Measurements from ENCODE around the gene AXIN1. TPM values are rescaled to one million over a fixed set of nuclear protein-coding genes. Genes with fewer than 3 reads are reported as not detected.
"Not testable (repeated sequence)": the region's sequence is repeated elsewhere in the genome, so short reads cannot be mapped to it uniquely, and the experiment has no call there.

AXIN1 gene
- total RNA-seq, 1 experiment from 2014 or later, result 43.7 TPM

DNA sequence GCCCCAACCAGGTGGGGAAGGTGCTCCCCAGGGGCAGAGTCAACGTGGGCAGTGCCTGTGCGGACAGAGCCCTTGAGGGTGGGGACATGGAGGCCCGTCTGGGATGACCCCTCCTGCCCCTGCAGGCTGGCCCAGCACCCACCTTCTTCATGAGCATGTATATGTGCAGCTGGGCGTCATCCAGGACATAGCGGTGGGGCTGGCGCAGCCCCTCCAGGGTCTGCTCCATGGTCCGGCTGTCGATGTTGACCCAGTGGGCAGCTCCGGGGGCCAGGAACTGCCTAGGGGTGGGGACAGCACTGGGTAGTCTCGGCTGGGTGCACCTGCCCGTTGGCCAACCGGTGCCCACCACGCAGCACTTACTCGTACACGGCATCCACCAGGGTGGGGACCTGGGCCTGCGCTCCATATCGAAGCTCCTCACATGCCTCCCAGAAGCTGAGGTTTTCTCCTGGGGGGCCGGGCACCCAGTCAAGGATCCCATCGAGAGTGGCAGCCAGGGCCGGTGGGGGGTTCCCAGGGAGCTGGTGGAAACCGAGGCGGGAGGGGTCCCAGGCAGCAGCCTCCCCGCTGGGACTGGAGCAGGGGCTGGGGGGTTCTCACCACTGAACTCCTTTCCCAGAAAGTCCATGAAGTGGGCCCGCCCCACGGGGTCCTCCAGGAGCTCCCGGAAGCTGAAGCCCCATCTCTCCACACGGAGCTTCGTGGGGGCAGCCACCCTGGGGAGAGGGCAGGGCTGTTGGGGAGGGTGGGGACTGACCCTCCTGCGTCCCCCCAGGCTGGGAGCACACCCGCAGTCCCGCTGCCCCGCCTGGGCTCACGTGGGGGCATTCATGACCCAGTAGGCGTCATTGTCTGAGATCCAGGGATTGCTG lies 81.9 kb downstream of the AXIN1 start:
- H3K27me3 Mint-ChIP-seq (ENCODE audit: insufficient read depth, unreplicated experiment), result no peaks in the 10 kb centered on the region
- no TSS peak for BruUV-seq (replicated peaks)

DNA sequence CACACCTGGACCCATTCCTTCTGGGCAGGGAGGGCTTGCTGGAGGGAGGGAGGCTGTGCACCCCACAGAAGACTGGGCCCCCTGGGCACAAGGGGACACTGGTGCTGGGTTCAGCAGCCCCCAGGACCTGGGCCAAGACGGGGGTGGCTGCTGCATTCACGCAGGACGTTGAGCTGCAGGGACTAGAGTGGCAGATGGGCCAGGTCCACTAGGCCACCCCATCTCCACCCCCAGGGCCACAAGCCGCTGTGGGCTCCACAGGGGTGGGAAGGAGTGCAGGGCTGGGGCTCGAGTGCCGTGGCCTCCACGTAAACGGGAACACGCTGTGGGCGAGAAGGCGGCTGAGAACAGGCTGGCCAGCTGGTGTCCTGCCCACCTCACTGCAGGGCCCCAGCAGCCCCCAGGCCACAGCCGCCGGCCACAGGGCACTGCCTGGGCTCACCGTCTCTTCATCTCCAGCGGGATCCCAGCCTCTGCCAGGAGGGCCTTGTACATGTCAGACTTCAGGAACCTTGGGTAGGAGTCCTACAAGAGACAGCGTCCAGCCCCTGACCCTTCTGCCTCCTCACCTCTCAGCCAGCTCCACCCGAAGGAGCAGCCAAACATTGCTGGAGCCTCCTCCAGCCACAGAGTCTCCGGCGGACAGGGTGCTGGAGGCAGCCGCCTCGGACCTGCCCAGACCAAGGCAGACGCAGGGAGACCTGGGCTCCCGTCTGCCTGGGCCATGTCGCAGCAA lies 83.3 kb downstream of the AXIN1 start:
- Mint-ChIP-seq H3K36me3 (ENCODE audit: insufficient read depth, unreplicated experiment) (peaks cover 11% of the 10 kb centered on the region), H3K4me1 (ENCODE audit: insufficient read depth, unreplicated experiment) (peaks cover 18% of the 10 kb centered on the region), H3K27ac (ENCODE audit: low read depth, unreplicated experiment) (no peak overlapping the region), H3K27me3 (ENCODE audit: insufficient read depth, unreplicated experiment) (no peaks in the 10 kb centered on the region), H3K4me3 (ENCODE audit: unreplicated experiment) (no peak overlapping the region), H3K9me3 (ENCODE audit: unreplicated experiment) (no peaks in the 10 kb centered on the region)
- CTCF ChIA-PET, result interaction anchor here (1.4 kb wide), 1 partner anchor 26 kb away, joined by 4 read pairs; no protein-coding TSS in a partner anchor
- no TSS peak for BruUV-seq (replicated peaks)
- intact Hi-C loops (cut with micrococcal nuclease), result no loop called here
- TF ChIP-seq, protein P1, sequence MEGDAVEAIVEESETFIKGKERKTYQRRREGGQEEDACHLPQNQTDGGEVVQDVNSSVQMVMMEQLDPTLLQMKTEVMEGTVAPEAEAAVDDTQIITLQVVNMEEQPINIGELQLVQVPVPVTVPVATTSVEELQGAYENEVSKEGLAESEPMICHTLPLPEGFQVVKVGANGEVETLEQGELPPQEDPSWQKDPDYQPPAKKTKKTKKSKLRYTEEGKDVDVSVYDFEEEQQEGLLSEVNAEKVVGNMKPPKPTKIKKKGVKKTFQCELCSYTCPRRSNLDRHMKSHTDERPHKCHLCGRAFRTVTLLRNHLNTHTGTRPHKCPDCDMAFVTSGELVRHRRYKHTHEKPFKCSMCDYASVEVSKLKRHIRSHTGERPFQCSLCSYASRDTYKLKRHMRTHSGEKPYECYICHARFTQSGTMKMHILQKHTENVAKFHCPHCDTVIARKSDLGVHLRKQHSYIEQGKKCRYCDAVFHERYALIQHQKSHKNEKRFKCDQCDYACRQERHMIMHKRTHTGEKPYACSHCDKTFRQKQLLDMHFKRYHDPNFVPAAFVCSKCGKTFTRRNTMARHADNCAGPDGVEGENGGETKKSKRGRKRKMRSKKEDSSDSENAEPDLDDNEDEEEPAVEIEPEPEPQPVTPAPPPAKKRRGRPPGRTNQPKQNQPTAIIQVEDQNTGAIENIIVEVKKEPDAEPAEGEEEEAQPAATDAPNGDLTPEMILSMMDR (IDR thresholded peaks at IDR 0.05; ENCODE audit: unreplicated experiment), result no peak
- POLR2A ChIA-PET, result interaction anchor here (1.1 kb wide), 1 partner anchor 33 kb away, joined by 4 read pairs; no protein-coding TSS in a partner anchor
- no peak for DNase-seq (ENCODE audit: unreplicated experiment)

More for the DNA sequence above, 81.9 kb downstream of the AXIN1 start:
- Mint-ChIP-seq H3K36me3 (ENCODE audit: insufficient read depth, unreplicated experiment) (peaks cover 5% of the 10 kb centered on the region), H3K27ac (ENCODE audit: low read depth, unreplicated experiment) (no peak overlapping the region), H3K4me3 (ENCODE audit: unreplicated experiment) (no peak overlapping the region), H3K4me1 (ENCODE audit: insufficient read depth, unreplicated experiment) (peaks cover 15% of the 10 kb centered on the region), H3K9me3 (ENCODE audit: unreplicated experiment) (no peaks in the 10 kb centered on the region)
- no peak for DNase-seq (ENCODE audit: unreplicated experiment)
- POLR2A ChIA-PET, result no interaction called here
- intact Hi-C loops (cut with micrococcal nuclease), result no loop called here
- CTCF ChIA-PET, result no interaction called here
- TF ChIP-seq, protein P1 (IDR thresholded peaks at IDR 0.05; ENCODE audit: unreplicated experiment), result no peak

DNA sequence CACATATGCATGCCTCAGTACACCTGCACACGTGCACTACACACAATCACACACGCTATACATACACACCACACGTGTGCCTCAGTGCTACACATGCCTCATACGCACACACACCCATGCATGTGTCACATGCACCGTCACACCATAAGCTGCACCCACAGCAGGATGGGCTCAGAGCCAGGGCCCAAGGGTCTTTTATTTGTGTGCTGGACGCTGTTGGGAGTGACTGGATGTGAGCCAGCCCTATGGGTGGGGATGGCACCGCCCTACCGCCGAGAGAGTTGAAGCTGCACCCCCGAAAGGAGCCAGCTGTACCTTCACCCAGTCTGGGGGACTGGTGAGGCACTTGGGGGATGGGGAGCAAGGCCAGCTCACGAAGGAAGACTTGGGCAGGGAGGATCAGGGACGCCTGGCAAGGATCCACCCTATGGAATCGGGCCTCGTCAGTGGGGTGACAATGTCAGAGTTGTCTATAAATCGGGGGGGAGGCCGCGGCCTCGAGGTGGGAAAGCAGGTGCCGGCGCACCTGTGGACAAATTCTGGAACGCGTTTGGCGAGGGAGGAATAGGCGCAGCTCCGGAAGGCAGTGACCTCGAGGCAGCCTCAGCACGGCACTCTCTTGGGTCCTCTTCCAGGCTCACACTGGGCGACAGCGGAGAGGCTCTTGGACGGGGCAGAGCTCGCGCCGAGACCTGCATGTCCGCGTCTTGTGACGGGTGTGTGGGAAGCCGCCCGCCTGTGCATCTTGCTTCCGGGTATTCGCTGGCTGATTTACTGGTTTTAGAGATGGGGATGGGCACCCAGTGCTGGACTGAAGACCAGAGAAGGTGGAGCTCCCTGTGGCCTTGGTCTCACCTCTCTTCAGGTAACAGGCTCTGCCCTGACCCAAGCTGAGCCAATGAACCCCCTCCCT lies 84.1 kb downstream of the AXIN1 start:
- CTCF ChIA-PET, result interaction anchor here (1.4 kb wide), 1 partner anchor 26 kb away, joined by 4 read pairs; no protein-coding TSS in a partner anchor
- intact Hi-C loops (cut with micrococcal nuclease), result no loop called here

DNA sequence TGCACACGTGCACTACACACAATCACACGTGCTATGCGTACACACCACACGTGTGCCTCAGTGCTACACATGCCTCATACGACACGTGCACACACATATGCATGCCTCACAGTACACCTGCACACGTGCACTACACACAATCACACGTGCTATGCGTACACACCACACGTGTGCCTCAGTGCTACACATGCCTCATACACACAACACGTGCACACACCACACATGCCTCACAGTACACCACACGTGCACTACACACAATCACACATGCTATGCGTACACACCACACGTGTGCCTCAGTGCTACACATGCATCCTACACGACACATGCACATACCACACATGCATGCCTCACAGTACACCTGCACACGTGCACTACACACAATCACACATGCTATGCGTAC lies 85.0 kb downstream of the AXIN1 start:
- intact Hi-C loops (cut with micrococcal nuclease); BruUV-seq (replicated peaks); POLR2A ChIA-PET; H3K27me3 Mint-ChIP-seq (ENCODE audit: insufficient read depth, unreplicated experiment); H3K27ac Mint-ChIP-seq (ENCODE audit: low read depth, unreplicated experiment); H3K4me3 Mint-ChIP-seq (ENCODE audit: unreplicated experiment); H3K9me3 Mint-ChIP-seq (ENCODE audit: unreplicated experiment); DNase-seq (ENCODE audit: unreplicated experiment); CTCF ChIA-PET: not testable (repeated sequence)
- Mint-ChIP-seq H3K4me1 (ENCODE audit: insufficient read depth, unreplicated experiment) (peaks cover 18% of the 10 kb centered on the region), H3K36me3 (ENCODE audit: insufficient read depth, unreplicated experiment) (peaks cover 22% of the 10 kb centered on the region)

More for the DNA sequence above, 84.1 kb downstream of the AXIN1 start:
- H3K36me3 Mint-ChIP-seq (ENCODE audit: insufficient read depth, unreplicated experiment), result peaks cover 17% of the 10 kb centered on the region
- peaks cover 18% of the 10 kb centered on the region for H3K4me1 Mint-ChIP-seq (ENCODE audit: insufficient read depth, unreplicated experiment)
- no peaks in the 10 kb centered on the region for H3K27me3 Mint-ChIP-seq (ENCODE audit: insufficient read depth, unreplicated experiment)
- no peak overlapping the region for H3K4me3 Mint-ChIP-seq (ENCODE audit: unreplicated experiment)
- H3K9me3 Mint-ChIP-seq (ENCODE audit: unreplicated experiment), result no peaks in the 10 kb centered on the region
- TF ChIP-seq, protein P1 (IDR thresholded peaks at IDR 0.05; ENCODE audit: unreplicated experiment), result no peak
- POLR2A ChIA-PET, result interaction anchor here (1.1 kb wide), 1 partner anchor 33 kb away, joined by 4 read pairs; no protein-coding TSS in a partner anchor
- no peak for DNase-seq (ENCODE audit: unreplicated experiment)
- no peak overlapping the region for H3K27ac Mint-ChIP-seq (ENCODE audit: low read depth, unreplicated experiment)
- no TSS peak for BruUV-seq (replicated peaks)
